Measurements from ENCODE around the gene SMYD2.

DNA sequence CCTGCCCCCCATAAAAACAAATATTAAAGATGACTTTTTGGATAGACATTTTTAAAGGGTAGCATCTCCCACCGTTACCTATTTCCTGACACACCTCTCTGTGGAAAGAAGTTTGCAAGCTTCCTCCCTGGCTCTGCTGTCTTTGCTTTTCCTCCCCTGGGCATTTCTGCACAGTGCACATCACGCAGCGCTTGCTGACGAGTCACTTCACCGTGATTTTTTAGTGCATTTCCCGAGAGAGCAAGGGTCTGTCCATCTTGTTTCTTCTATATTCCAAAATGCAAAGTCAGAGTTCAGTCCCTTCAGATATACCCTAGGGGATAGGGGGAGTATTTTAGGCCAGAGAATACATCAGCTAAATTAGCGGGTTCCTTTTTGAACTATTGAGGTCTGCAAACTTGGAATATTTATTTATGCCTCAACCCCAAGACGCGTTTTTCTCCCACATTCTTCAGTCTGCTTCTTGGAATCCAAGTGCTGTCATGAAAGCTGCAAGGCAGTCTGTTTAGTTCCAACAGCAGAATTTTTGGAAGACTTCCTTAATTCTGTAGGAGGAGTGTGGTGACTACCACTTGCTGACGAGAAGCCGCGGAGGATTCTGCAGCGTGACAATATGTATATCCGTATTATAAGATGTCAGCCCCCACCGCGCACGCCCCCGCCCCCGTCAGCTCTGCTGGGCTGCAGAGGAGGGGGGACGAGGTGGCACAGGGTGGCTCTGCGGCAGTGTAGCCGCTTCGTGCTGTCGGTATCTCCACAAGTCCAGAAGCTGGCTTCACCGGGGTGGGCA lies 22.4 kb downstream of the SMYD2 start:
- TF ChIP-seq GATA3 (IDR thresholded peaks at IDR 0.05; ENCODE audit: low read depth, low read length) (no peak), GATA2 (IDR thresholded peaks at IDR 0.05; ENCODE audit: low read depth, low read length) (no peak)
